Stimulated activated naive CD8-positive, alpha-beta T cell treated with anti-CD3 and anti-CD28 coated beads, Interleukin-15, Interleukin-2, amounts not matched to agents 100 U/mL and 50 U/mL, for 24 hours (primary cell): Measurements from ENCODE around the gene CGREF1.
"Not testable (repeated sequence)": the region's sequence is repeated elsewhere in the genome, so short reads cannot be mapped to it uniquely, and the experiment has no call there.

Experiments
- ATAC-seq: fragments of 150-1000 bp; cut with Tn5 transposase; one replicate; pipeline ENCODE4 v1.10.0; 2021
- DNase-seq: peaks from one replicate; pipeline ENCODE4 v3.0.0; 2021

Gene CGREF1

GRCh38 chr2:27137322-27137935 is 18.5 kb upstream of the CGREF1 start:
- DNase-seq (no peak), ATAC-seq (no peak)

- ATAC-seq (no peak), DNase-seq (no peak)
Observed at GRCh38 chr2:27136751-27137150, 17.8 kb upstream of the CGREF1 start.

- ATAC-seq (no peak), DNase-seq (no peak)
Observed at GRCh38 chr2:27135478-27135955, 16.6 kb upstream of the CGREF1 start.

GRCh38 chr2:27134781-27135477 is 16.0 kb upstream of the CGREF1 start:
- DNase-seq (no peak), ATAC-seq (no peak)

- ATAC-seq (peak; percentile 92), DNase-seq (peak; percentile 100)
Observed at GRCh38 chr2:27133905-27134780, 15.2 kb upstream of the CGREF1 start, which contains the start of gene PREB. PREB (minus strand) TSS chr2:27134636; CDS start chr2:27134421, 215 bp downstream.

GRCh38 chr2:27133195-27133875 is 14.4 kb upstream of the CGREF1 start:
- ATAC-seq (no peak), DNase-seq (peak; percentile 36)

GRCh38 chr2:27131429-27131828 is 12.5 kb upstream of the CGREF1 start:
- no peak for ATAC-seq

GRCh38 chr2:27130396-27130795 is 11.5 kb upstream of the CGREF1 start:
- DNase-seq = no peak

More at GRCh38 chr2:27131429-27131828, 12.5 kb upstream of the CGREF1 start:
- no peak for DNase-seq

GRCh38 chr2:27128668-27129571 is 10.0 kb upstream of the CGREF1 start:
- no peak for ATAC-seq
- DNase-seq = no peak

More at GRCh38 chr2:27130396-27130795, 11.5 kb upstream of the CGREF1 start:
- no peak for ATAC-seq

- DNase-seq (no peak), ATAC-seq (no peak)
Observed at GRCh38 chr2:27127883-27128667, 9.1 kb upstream of the CGREF1 start.

GRCh38 chr2:27126252-27126710 is 7.4 kb upstream of the CGREF1 start:
- DNase-seq (no peak), ATAC-seq (no peak)

- no peak for ATAC-seq
Observed at GRCh38 chr2:27125104-27125503, 6.2 kb upstream of the CGREF1 start.

GRCh38 chr2:27123302-27124150 is 4.6 kb upstream of the CGREF1 start, which contains the start of gene ABHD1:
ABHD1 (plus strand) TSS chr2:27123815; CDS start chr2:27123949, 134 bp downstream.
- peak; percentile 78 for ATAC-seq
- DNase-seq = peak; percentile 71

More at GRCh38 chr2:27125104-27125503, 6.2 kb upstream of the CGREF1 start:
- DNase-seq = no peak

- ATAC-seq (no peak), DNase-seq (no peak)
Observed at GRCh38 chr2:27122791-27123190, 3.9 kb upstream of the CGREF1 start.

- ATAC-seq (no peak), DNase-seq (no peak)
Observed at GRCh38 chr2:27121906-27122305, 3.0 kb upstream of the CGREF1 start.

- ATAC-seq, DNase-seq: not testable (repeated sequence)
Observed at GRCh38 chr2:27119330-27119670, 372 bp upstream of the CGREF1 start.

GRCh38 chr2:27117995-27118524 is 868 bp downstream of the CGREF1 start:
- ATAC-seq (no peak), DNase-seq (no peak)

GRCh38 chr2:27115519-27115918 is 3.4 kb downstream of the CGREF1 start:
- no peak for DNase-seq
- ATAC-seq = no peak
